ENCODE measurements around the gene DPT.
"Not testable (repeated sequence)": the region's sequence is repeated elsewhere in the genome, so short reads cannot be mapped to it uniquely, and the experiment has no call there.

DPT gene

GRCh38 chr1:168728473-168729404 lies at the start of gene DPT:
DPT (minus strand) TSS chr1:168729206; CDS start chr1:168729174, 32 bp downstream.
- no peak for DNase-seq

DNA sequence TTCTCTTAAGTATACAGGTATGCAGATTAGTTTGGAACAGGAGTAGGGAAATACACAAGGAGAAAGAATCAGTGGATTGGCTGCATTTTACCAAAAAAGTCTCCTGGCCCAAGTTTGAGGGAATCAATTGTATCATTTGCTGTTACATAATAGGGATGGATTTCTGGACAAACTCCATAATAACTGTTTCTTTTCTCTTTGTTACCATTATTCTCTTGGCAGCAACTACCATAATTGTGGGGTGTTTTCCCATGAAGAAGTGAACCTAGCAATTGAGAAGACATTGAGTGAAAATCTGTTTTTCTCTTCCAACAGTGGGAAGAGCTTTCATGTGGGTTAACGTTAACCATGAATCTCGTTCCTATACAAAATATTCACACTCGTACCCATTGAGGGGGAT lies 46.4 kb upstream of the DPT start:
- no peak for DNase-seq

DNA sequence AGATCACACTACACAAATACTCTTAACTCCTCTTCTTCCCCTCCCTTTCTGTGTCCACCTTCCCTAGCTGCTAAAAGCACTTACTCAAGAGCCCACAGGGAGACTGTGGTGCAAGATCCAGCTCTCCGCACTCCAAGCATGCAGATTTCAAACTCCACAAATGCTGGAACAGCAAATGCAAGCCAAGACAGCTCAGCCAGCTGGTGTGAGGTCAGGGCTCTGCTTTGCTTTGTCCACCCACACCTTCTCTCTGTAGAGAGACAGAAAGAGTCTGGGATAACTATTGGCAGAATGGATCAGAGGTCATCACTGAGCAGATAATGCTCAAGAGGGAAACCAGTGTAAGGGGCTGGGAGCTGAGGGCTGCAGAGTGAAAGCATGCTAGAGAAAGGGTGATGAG lies 45.2 kb upstream of the DPT start:
- DNase-seq, result no peak

DNA sequence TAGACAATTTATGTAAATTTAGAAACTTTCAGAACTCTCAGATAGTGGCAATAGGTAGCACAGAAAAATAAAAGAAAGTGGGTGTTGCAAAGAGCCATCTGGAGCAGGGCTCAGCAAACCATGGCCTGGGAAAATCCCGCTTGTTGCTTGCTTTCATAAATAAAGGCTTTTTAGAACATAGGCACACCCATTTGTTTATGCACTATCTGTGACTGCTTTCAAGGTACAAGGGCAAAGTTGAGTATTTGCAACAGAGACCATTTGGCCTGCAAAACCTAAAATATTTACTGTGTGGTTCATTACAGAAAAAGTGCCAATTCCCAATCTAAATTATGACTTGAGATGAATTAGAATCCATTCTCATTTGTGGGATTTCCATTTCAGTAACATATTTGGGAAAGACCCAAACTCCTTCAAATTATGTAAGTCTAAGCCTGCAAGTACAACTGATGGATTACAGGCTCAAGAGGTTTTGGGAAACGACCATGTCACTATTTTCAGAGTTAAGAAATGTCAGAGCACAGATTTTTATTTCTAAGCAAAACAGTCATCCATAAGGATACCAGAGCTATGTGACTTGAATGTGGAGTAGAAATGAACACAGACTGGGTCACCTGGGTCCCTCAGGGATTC lies 43.5 kb upstream of the DPT start:
- DNase-seq, result no peak

DNA sequence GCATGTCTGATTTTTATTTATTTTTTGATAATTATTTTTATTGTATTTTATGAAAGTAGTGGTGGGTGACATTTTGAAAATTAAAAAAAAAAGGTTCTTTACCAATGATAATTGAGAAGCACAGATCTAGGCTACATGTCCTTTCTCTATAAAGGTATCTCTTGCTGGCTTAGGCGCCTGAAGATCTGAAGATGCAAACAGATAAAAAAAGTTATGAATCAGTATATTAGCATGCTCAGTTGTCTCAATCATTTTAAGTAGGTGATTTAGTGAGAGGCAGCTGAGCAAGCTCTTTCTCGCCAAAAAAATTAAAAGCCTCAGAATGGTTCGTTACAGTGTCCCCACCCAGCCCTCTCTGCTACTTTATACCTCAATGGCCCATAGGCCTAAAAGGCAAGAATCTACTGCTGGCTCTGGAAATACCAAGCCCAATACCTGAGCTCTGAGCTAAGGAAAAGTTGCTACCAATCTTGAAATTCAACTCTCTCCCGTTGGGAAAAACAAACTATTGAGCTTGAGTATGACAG lies 42.2 kb upstream of the DPT start:
- no peak for DNase-seq

DNA sequence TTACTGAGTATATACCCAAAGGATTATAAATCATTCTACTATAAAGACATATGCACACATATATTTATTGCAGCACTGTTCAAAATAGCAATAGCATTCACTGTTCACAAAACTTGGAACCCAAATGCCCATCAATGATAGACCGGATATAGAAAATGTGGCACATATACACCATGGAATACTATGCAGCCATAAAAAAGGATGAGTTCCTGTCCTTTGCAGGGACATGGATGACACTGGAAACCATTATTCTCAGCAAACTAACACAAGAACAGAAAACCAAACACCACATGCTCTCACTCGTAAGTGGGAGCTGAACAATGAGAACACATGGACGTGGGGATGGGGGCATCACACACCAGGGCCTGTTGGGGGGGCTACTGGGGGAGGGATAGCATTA lies 40.9 kb upstream of the DPT start:
- DNase-seq, result not testable (repeated sequence)

DNA sequence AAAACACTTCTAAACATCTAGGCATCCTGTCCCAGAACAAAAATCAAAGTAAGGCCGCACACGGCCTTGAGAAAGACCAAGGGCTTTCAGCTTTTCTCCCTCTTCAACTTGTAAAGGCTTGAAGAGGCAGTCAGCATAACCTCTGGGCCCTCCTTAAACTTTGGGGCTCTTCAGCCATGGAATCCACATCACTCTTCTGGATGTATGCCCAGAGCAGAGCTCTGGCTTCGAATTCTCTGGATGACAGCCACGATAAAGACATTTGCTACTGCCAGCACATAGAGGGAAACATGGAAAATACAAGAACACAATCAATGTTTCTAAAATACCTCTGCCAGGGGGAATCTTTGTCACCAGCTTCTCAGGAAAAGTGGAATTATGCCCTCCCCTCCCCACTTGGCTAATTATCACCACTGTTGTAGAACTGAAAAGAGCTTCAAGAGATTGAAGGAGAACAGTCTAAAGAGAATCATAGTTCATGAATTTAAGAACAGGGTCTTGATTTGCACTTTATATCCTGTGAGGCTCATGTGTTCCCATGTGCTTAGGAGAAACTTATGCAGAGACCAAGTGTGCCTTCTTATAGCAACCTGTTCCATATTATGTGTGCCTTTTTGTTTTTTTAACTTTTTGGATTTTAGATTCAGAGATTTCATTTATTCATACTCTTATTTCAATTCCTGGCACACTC lies 39.0 kb upstream of the DPT start:
- no peak for DNase-seq

DNA sequence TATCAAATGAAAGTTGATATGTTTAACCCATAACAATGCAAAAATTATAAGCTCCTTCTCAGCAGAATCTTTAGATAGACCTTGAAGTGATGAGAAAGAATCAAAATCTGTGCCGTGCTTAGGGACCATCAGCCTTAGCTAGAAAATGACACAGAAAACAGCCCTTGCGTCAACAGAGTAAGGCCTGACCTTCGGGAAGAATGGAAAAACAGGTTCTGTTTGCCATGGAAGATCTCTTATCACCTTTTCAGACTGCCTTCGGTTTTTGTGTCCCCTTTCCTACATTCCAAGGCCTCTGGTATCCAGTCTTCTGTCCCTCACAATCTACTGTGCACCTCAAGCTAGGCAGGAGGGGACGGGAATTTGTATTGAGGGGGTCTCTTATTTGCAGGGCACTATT lies 37.6 kb upstream of the DPT start:
- no peak for DNase-seq

DNA sequence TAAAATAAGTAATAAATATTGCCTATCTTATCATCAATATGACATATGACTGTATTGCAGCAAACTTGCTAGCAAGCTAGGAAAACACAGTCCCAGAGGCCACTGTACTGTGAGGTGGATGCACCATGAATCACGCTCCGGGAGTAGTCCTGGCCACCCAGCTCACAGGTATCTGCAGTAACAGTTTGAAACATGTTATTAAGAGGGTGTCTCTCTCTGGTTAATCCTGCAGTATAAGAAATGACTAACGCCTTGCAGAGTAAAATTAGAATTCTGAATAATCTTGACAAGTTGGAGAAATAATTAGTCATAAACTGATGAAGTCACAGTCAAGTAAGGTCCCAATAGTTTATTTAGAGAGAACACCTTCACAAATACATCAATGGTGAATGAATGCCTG lies 34.0 kb upstream of the DPT start:
- DNase-seq, result no peak

DNA sequence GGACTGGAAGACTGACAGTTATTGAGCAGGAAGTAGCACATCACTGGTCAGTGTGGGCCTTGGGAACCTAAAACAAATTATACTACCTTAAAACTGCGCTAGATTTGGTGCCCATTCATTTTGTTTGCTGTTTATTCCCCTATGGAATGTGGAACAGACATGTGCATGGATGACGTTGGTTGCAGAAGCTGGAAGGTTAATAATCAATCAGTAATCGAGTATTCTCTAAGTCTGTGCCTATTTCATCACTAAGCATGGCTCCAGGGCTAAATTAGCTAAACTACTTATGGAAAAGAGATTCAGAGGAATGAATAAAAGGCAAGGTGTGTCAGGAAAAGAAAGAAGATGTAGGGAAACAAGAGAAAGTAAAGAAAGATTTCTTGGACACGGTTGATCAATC lies 33.5 kb upstream of the DPT start:
- no peak for DNase-seq

DNA sequence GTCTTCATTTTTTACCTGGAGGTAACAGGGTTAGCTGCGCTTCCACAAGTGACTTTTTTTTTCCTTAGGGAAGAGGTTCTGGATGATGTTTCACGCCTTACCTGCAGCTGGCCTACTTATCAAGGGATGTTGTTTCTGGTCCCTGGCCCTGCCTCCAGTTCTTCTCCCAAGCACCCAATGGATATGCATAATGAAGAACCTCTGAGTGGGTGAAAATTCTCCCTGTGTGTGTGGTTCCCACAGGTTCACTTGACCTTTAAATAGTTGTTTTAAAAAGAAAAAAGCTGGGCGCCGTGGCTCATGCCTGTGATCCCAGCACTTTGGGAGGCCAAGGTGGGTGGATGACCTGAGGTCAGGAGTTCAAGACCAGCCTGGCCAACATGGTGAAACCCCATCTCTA lies 31.8 kb upstream of the DPT start:
- no peak for DNase-seq

GRCh38 chr1:168760241-168760640 lies 31.2 kb upstream of the DPT start:
- DNase-seq, result no peak

DNA sequence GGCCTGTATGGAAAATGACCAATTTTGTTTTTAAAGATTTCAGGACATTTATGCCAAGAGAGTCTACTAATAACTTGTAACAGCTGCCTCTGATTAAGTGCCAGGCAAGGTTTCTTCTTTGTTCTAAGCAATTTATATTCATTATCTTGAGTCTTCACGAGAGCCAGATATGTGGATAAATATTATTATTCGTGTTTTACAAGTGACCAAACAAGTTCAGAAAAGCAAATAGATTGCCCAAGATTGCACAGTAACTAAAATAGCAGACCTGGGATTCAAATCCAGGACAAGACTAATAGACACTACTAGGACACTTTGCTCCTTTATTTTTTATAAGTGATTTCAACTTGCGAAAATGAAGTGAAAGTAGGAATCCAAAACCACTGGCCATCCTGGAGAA lies 30.1 kb upstream of the DPT start:
- DNase-seq, result no peak

GRCh38 chr1:168758503-168758902 lies 29.5 kb upstream of the DPT start:
- no peak for DNase-seq

DNA sequence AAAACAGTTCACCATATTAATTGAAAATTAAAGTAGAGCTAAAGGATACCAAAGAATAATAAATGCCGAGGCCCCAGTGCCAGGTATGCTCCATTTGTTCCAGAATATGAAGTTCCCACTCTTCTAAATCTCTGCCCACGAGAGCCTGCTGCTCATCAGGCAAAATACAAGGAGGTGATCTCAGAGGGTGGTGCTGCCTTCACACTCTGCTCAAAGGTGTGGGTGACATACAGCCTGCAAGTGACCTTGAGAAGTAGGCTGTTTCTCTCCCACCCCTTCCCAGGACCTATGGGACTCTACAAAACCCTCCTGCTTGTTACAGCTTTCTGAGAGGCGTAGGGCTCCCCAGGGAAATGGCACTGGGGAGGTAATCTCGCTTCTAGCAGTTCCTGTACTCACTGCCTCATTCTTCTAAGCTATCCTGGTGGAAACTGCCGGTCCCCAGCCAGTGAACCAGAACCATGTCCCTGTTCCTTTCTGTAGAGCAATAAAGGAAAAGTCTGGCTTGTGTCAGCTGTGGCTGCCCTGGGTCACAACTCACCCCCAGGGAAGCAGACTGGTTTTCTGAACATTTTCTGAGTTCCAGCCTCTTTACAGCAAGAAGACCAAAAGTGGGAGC lies 26.9 kb upstream of the DPT start:
- no peak for DNase-seq

DNA sequence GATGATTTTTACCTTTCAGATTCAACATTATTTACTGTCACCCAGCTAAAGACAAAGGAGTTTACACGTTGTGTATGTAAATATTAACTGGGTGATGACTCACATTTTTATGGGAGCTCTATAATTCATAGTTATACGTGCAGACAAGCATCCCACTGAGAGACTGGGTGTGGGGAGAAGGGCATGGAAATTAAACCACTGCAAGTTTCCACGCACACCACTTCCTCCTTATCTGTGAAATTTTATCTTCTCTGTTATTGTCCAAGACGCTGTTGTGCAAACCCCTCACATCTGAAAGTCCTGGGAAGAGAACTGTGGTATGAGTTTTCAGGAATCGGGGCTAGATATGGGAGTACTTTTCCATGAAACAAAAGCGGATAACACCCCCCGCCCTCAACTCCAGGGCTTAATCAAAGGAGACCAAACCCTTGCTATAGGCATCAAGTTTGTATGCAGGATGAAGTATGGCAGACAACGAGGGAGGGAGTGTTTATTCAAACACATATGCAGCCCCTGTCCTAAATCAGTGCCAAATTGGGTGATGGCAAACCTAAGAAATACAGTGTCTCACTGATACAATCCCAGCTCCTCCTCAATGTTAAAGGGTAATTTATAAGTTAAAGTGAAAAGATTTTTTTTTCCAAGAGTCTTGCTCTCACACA lies 23.3 kb upstream of the DPT start:
- DNase-seq, result no peak

DNA sequence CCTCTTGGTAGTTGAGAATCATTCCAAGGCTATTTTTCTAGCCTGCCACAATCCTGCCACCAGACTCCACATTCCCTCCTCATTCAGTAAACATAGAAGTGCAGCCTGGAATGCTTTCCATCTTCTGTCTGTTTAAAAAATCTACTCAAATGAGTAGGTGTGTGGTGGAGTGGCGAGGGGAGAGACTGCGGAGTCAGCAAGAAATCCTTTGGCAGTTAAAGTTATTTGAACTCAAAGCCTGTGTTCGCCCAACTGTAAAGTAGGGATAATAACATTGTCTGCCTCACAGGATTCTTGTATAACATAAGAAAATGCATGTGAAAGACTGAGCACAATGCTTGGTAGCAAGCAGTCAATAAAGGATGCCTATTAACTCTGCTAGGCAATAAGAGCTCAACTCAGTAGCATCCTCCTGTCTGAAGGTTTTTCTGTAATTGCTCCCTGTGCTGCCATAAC lies 22.2 kb upstream of the DPT start:
- DNase-seq, result no peak

DNA sequence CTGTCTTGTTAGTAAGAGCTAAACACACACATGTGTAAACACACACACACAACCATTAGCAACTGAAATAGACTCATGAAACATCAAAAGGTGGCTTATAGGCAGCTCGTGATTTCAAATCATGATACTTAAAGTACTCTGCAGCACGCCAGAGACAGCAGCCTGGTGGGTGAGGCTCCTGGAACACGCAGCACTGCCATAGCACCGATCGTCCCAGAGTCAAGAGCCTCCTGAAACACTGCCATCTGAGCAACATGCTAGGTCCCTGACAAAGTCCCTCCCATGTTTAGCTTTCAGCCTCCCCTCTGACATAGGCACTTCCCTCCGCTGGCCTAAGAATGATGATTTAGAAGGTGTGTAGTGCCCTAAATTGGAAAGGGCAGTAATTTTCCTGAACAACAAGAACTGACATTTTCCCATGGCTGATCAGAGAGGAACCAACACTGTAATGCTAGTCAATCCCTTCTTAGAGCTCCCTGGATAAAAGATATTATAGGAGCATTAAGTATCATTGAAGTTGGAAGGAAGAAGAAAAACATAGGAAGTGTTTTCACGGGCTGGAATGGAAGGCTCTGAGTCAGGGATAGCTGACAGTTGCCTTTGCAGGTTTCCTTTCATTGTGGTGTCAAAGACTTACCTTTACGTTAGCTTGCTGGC lies 14.1 kb upstream of the DPT start:
- no peak for DNase-seq

GRCh38 chr1:168742386-168742785 lies 13.4 kb upstream of the DPT start:
- DNase-seq, result no peak

- DNase-seq, result no peak
Observed at GRCh38 chr1:168739908-168740307, 10.9 kb upstream of the DPT start.

GRCh38 chr1:168736520-168736919 lies 7.5 kb upstream of the DPT start:
- no peak for DNase-seq

GRCh38 chr1:168735974-168736373 lies 7.0 kb upstream of the DPT start:
- DNase-seq, result no peak

Data from activated CD4-positive, alpha-beta T cell treated with anti-CD3 and anti-CD28 coated beads, Interleukin-2, amount 50 U/mL, for 4 hours (primary cell).